ENCODE data around the gene TMIE. TPM values are rescaled to one million over a fixed set of nuclear protein-coding genes. Genes with fewer than 3 reads are reported as not detected.

Gene TMIE
- total and polyA plus RNA-seq, 2 of the 8 experiments (the other 6 are each of a cell fraction or from before 2014, with no cell fraction given) = 0.45 to 0.67 TPM

DNA sequence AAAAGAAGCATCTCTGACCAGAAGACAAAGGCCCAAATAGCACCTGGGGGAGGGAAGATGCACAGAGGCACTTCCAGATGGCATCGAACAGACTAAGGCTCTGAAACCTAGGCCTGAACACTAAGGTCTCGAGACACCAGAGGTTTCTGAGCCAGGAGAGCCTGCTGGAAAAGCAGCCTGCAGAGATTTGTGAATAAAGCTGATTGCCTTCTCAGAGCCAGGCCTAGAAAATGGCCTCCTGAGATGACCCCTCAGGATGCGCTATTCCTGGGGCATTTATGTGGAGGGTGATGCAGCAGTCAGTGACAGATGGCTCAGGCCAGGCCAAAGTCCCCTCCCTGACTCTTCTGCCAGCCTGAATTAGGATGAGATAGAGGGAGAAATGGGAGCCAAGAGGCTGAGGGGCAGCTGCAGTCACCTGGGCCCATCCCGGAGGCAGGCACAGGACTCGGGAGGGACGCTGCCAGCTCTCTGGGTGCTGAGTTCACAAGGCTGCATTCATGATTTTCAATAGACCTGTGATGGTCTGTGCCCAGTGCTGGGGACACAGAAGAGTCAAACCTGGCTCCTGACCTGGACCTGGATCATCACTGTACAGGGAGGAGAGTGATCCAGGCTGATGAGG, 9.6 kb downstream of the TMIE start (continued):
- TF ChIP-seq NANOG (IDR thresholded peaks at IDR 0.05; ENCODE audit: insufficient read depth, low read depth, low read length, poor library complexity, severe bottlenecking) = no peak
- TF ChIP-seq JUN (IDR thresholded peaks at IDR 0.05; ENCODE audit: low read depth, low read length) = no peak
- TF ChIP-seq NRF1 (IDR thresholded peaks at IDR 0.05; ENCODE audit: low read depth, low read length) = no peak
- no peak for TF ChIP-seq TAF7 (optimal IDR thresholded peaks at IDR 0.05; ENCODE audit: borderline replicate concordance, low read depth, low read length)
- no peak for TF ChIP-seq RFX5 (IDR thresholded peaks at IDR 0.05; ENCODE audit: borderline replicate concordance, low read depth, low read length)
- TF ChIP-seq RBBP5 (IDR thresholded peaks at IDR 0.05; ENCODE audit: borderline replicate concordance, low read depth, low read length) = no peak
- no peak for TF ChIP-seq CTBP2 (IDR thresholded peaks at IDR 0.05; ENCODE audit: borderline replicate concordance, insufficient read depth, insufficient read length, low read length)
- no peak for TF ChIP-seq SIRT6 (IDR thresholded peaks at IDR 0.05; ENCODE audit: low read length)
